Endometrial microvascular endothelial cells (primary cell): ENCODE data around the gene SYT9. TPM values are rescaled to one million over a fixed set of nuclear protein-coding genes. Genes with fewer than 3 reads are reported as not detected.

ENCODE experiments used
- in situ Hi-C: cut with HindIII; loops from 2 replicates; pipeline ENCODE4 v1.10.0; 2017; ENCODE audit warnings: low sequenced_read_pairs, low pct_unique_long_range_greater_than_20kb; ENCODE audit errors: inconsistent ontology term
- total RNA-seq: library from RNA; depleted of rRNA; stranded (reverse); fragments of >200 nt; gene quantifications from one replicate; pipeline ENCODE4 v1.2.3, GENCODE V29; 2015; ENCODE audit errors: inconsistent ontology term

Gene SYT9
- total RNA-seq, 1 donor from 2014 or later = 1.8 TPM

- in situ Hi-C loops = no loop called here
Observed at GRCh38 chr11:7268758-7269157, 17.1 kb downstream of the SYT9 start.

DNA sequence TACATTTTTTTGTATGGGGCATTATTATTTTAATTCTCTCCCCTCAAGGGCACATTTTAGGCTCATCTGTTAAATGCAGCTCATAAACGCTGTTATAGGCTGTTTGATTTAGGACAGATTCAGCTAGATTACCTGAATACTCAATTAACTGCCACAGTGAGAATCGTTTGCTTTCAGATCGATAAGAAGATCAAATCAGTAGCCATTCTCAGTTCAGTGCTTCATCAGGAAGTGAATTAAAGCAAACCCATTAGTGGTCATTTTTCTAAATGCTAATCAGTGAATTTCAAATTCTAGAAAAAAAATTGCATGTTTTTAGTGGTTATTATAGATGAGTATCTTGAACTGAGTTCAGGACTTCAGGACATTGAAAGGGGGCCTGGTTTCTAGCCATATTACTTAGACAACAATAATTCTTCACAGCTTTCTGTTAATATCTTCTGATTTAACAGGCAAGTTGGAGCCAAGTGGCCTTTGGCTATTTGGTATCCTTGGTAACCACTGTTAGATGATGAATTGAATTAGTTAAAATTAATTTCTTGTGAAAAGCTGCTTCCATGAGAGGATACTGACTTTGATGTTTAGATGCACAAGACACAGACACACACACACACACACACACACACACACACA lies 18.6 kb downstream of the SYT9 start:
- in situ Hi-C loops = no loop called here

- in situ Hi-C loops = no loop called here
Observed at GRCh38 chr11:7272373-7272772, 20.7 kb downstream of the SYT9 start.

DNA sequence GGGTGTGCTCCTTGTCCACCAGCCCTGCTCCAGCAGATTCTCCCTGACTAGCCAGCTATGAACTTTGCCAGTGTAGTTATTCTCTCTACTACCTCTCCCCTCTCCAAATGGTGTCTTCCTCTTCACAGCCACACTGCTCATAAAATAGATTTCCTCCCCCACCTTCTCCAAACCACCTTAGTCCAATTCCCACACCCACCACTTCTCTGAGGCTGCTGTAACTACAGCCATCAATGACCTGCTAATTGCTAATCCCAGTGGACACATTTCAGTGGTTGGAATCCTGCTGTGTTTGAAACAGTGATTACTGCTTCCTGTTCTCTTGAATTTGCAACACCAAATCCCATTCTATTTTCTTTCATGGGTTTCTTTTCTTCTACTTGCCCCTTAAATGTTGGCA lies 23.4 kb downstream of the SYT9 start:
- in situ Hi-C loops = no loop called here

GRCh38 chr11:7278314-7278917 lies 26.7 kb downstream of the SYT9 start:
- in situ Hi-C loops = no loop called here

DNA sequence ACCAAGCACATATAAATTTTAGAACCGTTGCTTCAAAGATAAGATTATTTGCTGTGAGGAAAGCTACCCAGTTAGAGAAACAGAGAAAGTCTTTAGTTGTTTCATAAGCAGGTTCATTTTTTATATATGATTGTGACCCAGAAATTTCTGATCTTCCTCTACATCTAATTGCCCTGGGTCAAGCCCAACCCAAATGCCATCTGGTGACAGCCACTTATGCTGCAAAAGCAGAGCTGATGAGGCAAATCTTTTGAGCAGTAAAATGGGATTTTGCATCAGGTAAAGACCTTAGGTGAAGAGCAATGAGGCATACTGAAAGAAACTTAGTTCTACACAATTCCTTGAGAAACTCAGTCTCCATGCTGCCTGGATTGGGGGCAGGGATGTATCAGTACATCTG lies 28.0 kb downstream of the SYT9 start:
- in situ Hi-C loops = no loop called here

DNA sequence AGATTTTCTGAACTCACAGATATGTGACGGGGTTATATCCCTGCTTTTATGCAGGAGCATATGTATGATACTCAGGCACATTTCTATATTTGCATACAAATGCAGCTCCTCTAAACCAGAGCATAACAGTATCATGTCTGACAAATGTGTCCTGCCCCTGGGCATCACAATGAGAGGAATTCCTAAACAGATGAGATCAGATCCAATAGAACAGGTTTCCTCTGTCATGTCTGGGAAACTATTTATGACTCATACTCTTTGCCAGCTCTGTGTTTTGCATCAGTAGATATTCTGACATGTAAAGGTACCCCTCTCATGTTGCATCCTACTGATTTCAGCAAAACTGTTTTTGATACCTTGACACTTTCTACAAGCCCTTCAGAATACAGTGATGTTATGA lies 29.4 kb downstream of the SYT9 start:
- in situ Hi-C loops = no loop called here

DNA sequence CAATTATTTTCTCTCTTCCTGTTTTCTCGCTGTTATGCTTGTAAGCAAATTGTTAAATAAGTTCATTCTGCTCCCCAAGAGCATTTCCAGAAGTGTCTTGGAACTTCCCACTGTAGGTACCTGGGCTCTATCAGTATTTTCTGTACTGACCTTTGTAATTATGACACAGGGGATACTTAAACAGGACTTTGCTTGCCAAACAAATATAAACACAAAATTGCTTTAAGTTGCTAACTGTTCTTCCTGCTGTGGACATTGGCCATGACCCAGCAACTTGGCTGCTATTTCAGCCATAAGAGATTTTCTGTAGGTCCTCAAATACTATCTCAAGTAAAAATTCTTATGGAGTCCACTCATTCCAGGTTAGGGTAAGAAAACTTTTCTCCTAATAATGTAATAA lies 30.1 kb downstream of the SYT9 start:
- in situ Hi-C loops = no loop called here

GRCh38 chr11:7286178-7286577 lies 34.5 kb downstream of the SYT9 start:
- in situ Hi-C loops = no loop called here

DNA sequence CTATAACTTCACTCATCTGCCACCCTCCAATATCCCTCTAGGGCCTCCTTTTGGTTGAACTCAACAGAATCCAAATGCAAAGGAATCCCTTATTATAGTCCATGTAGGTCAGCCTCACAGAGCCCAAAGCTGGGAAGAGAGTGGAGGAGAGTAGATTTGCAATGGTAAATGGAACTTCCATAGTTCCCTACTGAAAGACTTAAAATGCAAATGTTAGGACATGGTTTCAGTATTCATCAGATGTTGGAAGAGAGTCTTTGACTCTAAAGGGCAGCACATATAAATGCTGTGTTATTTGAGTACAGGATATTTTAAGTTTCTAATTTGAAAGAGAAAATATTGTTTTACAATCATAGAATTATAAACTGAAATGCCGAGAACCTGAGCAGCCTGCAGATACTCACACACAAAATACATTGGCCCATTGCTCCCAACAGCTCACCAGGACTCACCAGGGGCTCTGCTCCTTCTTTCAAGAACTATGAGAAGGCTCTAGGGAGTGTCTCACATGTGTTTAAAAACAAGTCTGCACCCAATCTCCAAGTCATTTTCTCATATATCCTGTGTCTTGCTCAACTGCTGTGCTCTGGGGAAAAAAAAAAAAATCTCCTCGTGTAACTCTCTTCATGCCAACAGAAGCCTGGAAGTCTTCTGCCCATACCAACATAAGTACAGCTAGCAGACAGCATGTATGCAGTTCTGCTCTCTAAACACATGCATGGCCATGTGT lies 39.6 kb downstream of the SYT9 start:
- in situ Hi-C loops = no loop called here

GRCh38 chr11:7292922-7293321 lies 41.2 kb downstream of the SYT9 start:
- in situ Hi-C loops = no loop called here

- in situ Hi-C loops = no loop called here
Observed at GRCh38 chr11:7299393-7299792, 47.7 kb downstream of the SYT9 start.

- in situ Hi-C loops = no loop called here
Observed at GRCh38 chr11:7300281-7300680, 48.6 kb downstream of the SYT9 start.

GRCh38 chr11:7303146-7303545 lies 51.4 kb downstream of the SYT9 start:
- in situ Hi-C loops = no loop called here

DNA sequence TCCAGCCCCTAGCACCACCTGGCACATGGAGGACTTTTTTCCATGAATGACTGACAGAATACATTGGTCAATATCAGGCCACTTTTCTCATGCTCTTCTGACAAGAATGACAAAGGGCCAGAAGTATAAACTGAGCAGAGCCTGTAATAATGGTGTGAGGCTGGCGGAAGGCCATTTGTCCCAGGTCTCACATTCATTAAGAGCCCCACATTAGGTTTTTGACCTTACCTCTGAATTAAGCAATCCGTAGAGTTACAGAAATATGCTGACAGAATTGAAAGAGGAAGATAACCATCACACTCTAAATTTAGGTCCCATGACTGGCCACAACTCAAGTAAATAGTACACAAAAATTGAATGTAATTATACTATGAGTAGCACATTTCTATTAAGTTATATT lies 55.2 kb downstream of the SYT9 start:
- in situ Hi-C loops = no loop called here

DNA sequence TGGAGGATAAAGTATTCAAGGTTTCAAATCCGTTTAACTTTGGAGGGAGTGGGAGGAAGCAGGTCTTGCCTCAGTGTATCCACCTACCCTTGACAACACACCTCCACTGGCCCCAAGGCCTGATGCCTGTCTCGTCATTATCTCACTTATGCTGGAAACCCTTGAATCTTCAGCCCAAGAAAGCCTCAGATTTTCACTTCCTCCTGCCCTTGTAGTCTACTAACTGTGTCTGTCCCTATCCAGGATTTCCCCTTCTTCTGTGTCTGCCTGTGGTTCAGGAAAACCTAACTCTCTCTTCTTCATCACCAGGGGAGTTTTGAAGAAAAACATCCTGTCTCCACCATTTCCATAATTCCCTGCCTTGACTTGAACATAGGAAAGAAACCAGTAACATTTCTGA lies 56.1 kb downstream of the SYT9 start:
- in situ Hi-C loops = no loop called here

DNA sequence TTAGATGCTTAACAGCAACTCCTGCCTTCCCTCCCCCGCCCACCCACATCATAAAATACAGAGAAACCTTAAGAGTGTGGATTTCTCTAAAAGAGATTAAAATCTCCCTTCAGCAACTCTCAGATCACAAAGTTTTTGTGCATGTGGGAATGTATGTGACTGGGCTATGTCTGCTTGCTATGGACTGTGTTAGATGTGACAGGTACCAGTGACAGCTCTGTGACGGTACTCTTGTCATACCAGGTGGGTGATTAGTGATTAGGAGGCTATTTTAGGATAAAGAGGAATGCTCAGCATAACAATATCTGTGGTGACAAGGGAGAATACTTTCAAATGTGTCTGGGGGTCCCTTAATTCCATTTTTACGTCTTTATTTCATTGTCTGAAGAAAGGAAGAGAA lies 60.2 kb downstream of the SYT9 start:
- in situ Hi-C loops = no loop called here

- in situ Hi-C loops = no loop called here
Observed at GRCh38 chr11:7314811-7315604, 63.3 kb downstream of the SYT9 start.

- in situ Hi-C loops = no loop called here
Observed at GRCh38 chr11:7319501-7319900, 67.8 kb downstream of the SYT9 start.

GRCh38 chr11:7320306-7320705 lies 68.6 kb downstream of the SYT9 start:
- in situ Hi-C loops = no loop called here
